Stimulated activated CD8-positive, alpha-beta memory T cell treated with anti-CD3 and anti-CD28 coated beads, Interleukin-4, amount 100 ng/mL, for 4 hours (primary cell): ENCODE data around the gene SIL1.
"Not testable (repeated sequence)": the region's sequence is repeated elsewhere in the genome, so short reads cannot be mapped to it uniquely, and the experiment has no call there.

Experiments used
- DNase-seq, 2 donors: peaks; one replicate each; pipeline ENCODE4 v3.0.0-alpha.2; 2020; ENCODE audit warnings: low read depth in 2 of 2, low spot score in 1 of 2

The SIL1 gene

DNA sequence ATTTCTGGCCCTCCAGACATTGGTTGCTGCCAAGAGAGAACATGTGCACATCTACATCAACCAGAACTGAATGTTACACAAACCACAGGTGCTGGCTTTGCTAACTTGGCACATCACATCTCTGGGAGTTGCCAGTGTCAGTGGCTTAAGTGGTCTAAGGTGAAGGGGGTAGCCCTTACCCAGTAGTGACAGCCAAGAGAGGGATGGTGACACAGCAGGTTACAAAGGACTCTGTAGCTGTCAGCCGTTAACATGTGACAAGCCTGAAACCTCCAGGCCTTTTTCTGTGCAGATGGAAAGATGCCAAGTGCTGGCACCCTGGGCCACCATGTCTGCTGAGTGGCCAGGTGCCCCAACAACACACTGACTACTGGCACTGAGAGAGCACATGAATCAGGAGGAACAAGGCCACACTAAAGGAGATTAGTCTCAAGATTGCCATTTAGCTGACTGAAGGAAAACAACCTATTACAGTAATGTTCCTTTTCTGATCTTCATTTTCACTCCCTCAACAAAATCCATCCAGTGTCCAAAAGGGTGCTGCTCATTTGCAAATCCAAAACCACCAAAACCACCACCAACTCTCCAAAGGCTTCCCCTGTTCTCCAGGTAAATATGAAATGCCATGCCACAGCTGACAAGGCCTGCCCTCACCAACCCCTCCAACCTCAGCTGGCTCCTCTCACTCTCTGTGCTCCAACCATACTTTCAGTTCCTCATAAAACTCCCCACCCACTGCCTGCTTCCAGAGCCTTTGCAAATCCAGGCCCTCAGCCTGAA lies 20.2 kb downstream of the SIL1 start:
- DNase-seq = no peak

DNA sequence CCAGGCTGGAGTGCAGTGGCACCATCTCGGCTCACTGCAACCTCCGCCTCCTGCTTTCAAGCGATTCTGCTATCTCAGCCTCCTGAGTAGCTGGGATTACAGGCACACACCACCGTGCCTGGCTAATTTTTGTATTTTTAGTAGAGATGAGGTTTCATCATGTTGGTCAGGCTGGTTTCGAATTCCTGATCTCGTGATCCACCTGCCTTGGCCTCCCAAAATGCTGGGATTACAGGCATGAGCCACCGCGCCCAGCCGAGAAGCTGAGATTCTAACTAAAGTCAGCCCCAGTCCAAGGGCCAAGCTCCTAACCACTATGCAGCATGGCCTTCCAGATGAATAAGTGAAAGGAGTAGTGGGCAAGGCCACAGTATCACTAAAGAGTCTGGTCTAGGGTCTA lies 20.9 kb downstream of the SIL1 start:
- DNase-seq = not testable (repeated sequence)

GRCh38 chr5:139174382-139174781 lies 23.8 kb downstream of the SIL1 start:
- not testable (repeated sequence) for DNase-seq

GRCh38 chr5:139171779-139172404 lies 26.3 kb downstream of the SIL1 start:
- no peak for DNase-seq

DNA sequence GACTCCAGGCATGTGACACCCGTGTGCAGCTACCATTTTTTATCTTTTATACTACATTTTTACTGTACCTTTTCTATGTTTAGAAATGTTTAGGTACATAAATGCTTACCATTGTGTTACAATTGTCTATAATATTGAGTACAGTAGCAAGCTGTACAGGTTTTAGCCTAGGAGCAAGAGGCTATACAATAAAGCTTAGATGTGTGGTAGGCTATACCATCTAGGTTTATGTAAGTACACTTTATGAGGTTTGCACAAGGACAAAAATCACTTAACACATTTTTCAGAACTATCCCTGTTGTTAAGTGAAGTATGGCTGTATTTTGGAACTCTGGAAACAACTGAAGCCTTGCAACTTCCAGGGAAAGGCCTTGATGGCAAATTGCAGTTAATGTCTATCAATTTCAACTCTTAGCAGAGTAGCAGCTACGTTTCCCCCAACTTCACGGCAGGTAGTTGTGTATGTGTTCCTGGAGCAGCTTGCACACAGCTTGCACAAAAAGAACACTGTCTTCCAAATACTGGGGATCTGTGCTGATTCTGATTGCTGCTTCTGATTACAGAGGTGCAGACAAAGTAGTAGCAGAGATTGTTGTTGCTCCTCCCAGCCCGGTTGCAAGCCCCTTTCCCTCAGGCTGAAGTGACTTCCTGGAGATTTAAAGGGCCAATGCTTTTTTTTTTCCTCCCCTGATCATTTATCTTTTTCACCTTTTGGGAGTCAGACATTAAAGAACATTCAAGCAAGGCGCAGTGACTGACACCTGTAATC lies 30.0 kb downstream of the SIL1 start:
- DNase-seq = no peak

DNA sequence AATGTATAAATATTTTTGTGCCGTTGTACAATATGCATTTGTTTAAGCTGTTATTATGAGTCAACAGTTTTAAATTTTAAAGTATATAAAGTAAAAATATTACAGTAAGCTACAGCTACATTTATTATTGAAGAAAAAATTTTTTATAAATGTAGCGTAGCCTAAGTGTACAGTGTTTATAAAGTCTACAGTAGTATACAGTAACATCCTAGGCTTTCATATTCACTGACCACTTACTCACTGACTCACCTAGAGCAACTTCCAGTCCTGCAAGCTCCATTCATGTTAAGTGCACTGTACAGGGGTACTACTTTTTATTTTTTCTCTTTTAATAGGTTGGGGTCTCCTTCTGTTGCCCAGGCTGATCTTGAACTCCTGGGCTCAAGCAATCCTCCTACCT lies 30.6 kb downstream of the SIL1 start:
- no peak for DNase-seq

DNA sequence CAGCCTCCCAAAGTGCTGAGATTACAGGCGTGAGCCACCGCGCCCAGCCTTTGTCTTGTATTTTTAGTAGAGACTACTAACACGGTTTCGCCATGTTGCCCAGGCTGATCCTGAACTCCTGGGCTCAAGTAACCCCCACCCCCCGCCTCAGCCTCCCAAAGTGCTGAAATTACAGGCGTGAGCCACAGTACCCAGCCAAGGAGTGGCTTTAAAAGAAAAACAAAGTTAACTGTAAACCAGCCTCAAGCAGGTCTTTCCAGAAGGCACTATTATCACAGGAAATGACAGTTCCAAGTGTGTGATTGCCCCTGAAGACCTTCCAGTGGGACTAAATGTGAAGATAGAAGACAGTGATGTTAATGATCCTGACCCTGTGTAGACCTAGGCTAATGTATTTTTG lies 31.1 kb downstream of the SIL1 start:
- no peak for DNase-seq

DNA sequence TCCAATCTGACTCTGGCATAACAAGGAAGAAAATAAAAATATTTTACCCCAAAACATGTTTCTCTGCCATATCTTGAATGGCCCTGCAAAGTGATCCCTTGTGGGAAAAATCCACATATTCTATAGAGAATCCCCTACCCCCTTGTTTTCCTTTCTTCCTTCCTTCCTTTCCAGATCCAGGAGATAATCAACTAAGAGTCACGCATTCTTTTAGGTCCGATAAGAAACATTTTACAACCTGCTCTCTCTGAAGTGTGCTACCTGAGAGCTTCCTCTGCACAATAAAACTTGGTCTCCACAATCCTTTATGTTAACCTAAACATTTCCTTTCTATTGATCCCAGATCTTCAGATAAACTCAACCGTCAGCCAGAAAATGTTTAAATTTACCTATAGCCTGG lies 33.3 kb downstream of the SIL1 start:
- DNase-seq = not testable (repeated sequence)

DNA sequence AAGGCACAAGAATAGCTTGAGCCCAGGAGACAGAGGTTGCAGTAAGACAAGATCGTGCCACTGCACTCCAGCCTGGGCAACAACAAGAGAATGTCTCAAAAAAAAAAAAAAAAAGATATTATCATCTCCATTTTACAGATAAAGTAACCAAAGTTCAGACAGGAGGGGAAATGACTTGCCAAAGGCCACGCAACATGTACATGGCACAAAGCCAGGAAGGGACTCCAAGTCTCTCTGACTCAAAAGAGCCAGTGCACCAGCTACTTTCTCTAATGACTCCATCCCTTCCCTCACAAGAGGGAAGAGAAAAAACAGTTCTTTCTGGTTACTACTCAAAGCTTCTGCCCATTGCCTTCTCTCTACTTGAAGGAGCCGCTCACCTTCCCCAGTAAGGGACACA lies 34.1 kb downstream of the SIL1 start:
- DNase-seq = no peak

GRCh38 chr5:139162448-139162847 lies 35.7 kb downstream of the SIL1 start:
- no peak for DNase-seq

- DNase-seq = no peak
Measured at GRCh38 chr5:139158791-139159190, 39.4 kb downstream of the SIL1 start.

GRCh38 chr5:139157556-139157955 lies 40.6 kb downstream of the SIL1 start:
- no peak for DNase-seq

GRCh38 chr5:139156814-139157213 lies 41.4 kb downstream of the SIL1 start:
- DNase-seq = no peak

DNA sequence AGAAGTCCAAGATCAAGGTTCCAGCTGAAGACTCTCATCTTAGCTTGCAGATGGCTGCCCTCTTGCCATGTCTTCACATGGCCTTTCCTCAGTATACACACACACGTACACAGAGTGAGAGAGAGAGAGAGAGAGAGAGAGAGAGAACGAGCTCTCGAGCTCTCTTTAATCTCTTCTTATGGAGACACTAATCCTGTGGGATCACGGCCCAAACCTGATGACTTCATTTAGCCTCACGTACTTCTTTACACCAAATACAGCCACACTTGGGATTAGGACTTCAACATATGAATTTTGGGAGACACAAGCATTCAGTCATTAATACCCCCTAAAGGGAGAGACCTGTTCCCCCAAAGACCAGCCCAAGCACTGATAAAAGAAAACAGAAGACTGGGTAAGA lies 42.8 kb downstream of the SIL1 start:
- DNase-seq = no peak

DNA sequence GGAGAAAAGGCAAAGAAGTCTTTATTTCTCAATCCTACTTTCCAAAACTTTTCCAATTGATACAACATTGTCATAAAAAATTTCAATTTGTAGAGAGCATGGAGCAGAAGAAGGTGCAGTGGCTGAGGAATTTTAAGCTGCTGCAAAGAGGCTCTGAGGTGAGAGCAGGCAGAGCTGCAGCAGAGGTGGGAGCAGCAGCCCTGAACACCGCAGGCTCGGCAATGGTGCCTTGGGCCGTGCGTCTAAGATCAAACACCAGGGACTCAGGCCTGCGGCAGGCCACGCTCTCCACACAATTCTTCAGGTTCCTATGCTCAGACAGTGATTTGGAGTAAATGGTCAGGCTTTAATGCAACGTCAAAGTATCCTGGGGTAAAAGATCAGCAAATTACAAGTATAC lies 46.3 kb downstream of the SIL1 start:
- no peak for DNase-seq

DNA sequence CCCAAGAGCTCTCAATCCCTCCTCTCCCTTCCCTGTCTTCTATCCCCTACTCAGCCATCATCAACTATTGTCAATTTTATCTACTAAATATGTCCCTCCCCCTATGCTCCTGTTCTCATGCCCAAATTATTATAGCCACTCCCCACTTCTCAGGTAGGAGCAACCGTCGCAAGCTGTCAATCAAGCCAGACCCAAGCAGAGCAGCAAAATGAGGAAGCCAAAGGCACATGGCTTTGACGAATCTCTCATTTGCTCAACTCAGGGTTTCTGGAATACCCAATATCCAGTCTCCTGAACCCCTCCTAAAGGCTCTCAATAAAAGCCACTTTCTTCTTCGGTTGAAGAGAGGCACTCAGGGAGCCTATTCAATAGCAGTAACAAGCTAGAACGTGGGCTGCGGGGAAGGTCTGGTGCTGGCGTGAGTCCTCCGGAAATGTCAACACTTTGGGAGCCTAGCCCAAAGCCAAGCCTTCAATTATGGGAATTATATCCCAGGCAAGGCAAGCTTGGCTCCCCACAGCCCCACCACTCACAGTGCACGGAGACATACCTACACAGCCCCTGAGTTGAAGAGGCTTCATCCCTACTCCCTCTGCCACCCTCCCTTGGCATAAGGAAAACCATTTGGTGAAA lies 47.7 kb downstream of the SIL1 start:
- DNase-seq = no peak

DNA sequence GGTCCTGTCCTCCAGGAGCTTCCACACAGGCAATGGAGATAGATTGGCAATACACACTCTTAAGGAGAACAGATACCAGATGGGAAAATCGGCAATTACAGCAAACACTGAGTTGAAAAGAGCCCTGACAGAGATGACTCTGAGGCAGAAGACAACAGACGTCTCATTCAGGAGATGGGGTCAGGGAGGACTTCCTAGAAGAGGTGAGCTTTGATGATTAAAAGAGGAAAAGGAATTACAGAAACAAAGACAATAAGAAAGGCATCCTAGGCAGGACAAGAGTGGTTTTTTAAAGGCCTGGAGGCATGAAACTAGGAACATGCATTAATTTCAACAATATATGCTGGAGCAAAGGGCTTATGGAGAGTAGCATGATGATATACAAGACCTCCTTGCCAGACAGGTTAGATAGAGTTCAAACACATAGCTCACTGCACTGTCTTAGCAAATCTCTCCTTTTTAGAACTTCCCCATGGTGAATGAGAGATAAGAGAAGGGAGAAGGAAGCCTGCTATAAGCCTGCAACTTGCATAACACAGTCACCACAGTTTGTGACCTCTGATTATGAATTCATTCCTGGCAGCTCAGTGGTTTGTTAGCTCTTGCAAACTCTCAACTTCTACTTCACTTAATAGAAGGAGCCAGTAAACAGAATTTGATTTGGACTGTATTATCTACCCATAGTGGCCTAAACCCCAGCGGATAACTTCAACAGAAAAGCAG lies 48.5 kb downstream of the SIL1 start:
- DNase-seq = no peak

- DNase-seq = no peak
Measured at GRCh38 chr5:139148986-139149385, 49.2 kb downstream of the SIL1 start.

DNA sequence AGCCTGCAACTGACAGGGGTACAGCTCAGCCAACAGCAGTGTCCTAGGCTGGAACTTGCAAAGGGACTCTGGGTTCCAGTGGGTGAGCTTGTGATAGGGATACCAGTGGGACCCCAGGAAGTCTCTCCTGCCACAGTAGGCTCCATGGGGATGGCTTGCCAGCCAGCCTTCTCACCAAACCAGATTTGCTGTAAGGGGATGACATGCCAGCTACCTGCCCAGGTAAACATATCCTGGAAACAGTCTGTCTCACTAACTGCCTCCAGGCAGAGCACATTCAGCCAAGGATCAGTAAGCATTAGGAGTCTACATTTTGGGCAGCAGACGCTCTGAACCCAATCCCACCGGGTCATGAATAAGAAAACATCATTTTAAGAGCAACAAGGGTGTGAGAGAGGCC lies 49.9 kb downstream of the SIL1 start:
- DNase-seq = no peak

DNA sequence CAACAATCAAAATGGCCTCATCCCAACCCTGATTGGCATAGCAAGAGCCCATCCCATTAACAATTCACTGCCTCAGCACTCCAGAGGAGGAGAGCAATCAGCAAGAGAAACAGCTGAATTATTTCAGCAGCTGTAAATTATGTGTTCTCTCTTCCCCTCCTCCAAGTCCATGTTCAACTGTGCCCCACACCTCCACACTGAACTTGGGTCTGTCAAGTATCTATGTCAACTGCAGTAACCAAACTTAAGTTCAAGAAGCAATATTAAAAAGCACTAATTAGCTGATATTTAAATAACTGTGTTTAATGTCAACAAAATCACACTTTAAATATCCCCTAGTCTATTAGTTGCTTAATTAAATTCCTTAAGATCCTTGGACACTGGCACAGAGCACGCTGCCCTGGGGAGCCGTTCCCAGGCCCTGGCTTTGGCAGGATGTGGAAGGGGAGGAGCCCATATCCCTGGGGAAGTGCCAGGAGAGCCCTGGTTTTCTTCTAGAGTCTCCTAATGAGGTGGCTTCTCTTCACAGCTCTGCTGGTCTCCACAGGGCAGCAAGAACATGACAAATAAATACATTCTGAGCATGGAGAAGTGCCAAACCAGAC lies 50.6 kb downstream of the SIL1 start:
- DNase-seq = no peak
